H1 (cell line): ENCODE data around the gene CIT. TPM values are rescaled to one million over a fixed set of nuclear protein-coding genes. Genes with fewer than 3 reads are reported as not detected.

Experiments used
- RAD21 ChIP-seq, 2 experiments: IDR thresholded peaks in 1 of 2; conservative IDR thresholded peaks in 1 of 2; 2 replicates each; pipeline ENCODE4 v1.6.1; 2011; ENCODE audit warnings: low read depth in 2 of 2, low read length in 2 of 2, improper control_type of control experiment in 1 of 2, inconsistent platforms in 1 of 2, mild to moderate bottlenecking in 1 of 2, moderate library complexity in 1 of 2
- SIRT6 ChIP-seq: IDR thresholded peaks from one replicate; pipeline ENCODE4 v1.7.1; 2012; ENCODE audit warnings: low read length, inconsistent platforms
- polyA plus RNA-seq, 7 experiments: library from polyadenylated mRNA; depleted of rRNA in 3 of 7; stranded (reverse) in 5 of 7; unstranded in 2 of 7; fragments of >200 nt in 5 of 7; fragments of 200-250 nt in 2 of 7; gene quantifications; 1 replicate in 5 of 7; 2 replicates in 1 of 7; 4 replicates in 1 of 7; pipeline versions ENCODE4 v1.2.1 to v1.2.3, GENCODE V29; 2011 to 2013; ENCODE audit warnings: missing spikeins in 2 of 7, mixed read lengths in 2 of 7
- total RNA-seq: library from RNA; stranded (reverse); fragmentation: NEBNext Ultra II Directional; extraction: Animal tissue kit (Norgen Biotek cat#: 25700); gene quantifications from 2 replicates; pipeline ENCODE4 v1.2.1, GENCODE V29; 2021
- TF ChIP-seq, protein P1 (sequence below): IDR thresholded peaks from 2 replicates; pipeline ENCODE4 v1.6.1; 2011; ENCODE audit warnings: low read depth, mild to moderate bottlenecking, low read length; ENCODE audit not compliant: insufficient read depth

CIT gene
- total and polyA plus RNA-seq, 2 of the 8 experiments (the other 6 are each of a cell fraction or from before 2014, with no cell fraction given), result 17.1 to 60.9 TPM

DNA sequence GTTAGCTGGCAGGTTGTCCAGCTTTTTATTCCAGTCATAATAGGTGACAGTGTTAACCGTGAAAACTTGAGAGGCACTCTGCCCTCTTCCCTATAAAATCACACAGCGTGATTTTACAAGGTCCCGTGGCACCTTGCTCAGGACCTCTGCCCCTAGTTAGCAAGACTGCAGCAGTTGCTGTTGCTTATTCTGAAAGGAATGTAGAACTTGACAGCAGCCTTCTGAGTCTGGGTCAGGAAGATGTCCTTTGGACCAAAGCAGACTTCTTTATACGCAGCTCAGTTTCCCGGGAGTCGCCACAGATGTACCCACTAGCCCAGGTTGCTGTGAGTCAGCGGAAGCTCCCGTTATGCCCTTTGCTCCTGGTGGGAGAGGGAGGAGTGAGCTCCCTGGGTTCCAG lies 196.0 kb downstream of the CIT start (continued):
- TF ChIP-seq SIRT6, result no peak
- TF ChIP-seq, protein P1, sequence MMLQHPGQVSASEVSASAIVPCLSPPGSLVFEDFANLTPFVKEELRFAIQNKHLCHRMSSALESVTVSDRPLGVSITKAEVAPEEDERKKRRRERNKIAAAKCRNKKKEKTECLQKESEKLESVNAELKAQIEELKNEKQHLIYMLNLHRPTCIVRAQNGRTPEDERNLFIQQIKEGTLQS, result no peak
- no peak for TF ChIP-seq RAD21 (IDR thresholded peaks at IDR 0.05 in 1 of 2, conservative IDR thresholded peaks at IDR 0.05 in 1 of 2; ENCODE audit: low read depth in 2 of 2, low read length in 2 of 2)
